ENCODE measurements around the gene SLIT3.

- no peak for TF ChIP-seq POLR2A (IDR thresholded peaks at IDR 0.05)
- TF ChIP-seq, protein P1, sequence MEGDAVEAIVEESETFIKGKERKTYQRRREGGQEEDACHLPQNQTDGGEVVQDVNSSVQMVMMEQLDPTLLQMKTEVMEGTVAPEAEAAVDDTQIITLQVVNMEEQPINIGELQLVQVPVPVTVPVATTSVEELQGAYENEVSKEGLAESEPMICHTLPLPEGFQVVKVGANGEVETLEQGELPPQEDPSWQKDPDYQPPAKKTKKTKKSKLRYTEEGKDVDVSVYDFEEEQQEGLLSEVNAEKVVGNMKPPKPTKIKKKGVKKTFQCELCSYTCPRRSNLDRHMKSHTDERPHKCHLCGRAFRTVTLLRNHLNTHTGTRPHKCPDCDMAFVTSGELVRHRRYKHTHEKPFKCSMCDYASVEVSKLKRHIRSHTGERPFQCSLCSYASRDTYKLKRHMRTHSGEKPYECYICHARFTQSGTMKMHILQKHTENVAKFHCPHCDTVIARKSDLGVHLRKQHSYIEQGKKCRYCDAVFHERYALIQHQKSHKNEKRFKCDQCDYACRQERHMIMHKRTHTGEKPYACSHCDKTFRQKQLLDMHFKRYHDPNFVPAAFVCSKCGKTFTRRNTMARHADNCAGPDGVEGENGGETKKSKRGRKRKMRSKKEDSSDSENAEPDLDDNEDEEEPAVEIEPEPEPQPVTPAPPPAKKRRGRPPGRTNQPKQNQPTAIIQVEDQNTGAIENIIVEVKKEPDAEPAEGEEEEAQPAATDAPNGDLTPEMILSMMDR (IDR thresholded peaks at IDR 0.05), result no peak
Observed at GRCh38 chr5:169081000-169081724, 219.8 kb downstream of the SLIT3 start.
